Measurements from ENCODE around the gene MORF4L1.

- TF ChIP-seq POLR2A (IDR thresholded peaks at IDR 0.05) (no peak), CTCF (IDR thresholded peaks at IDR 0.05) (no peak)
Measured at GRCh38 chr15:78841376-78841706, 31.3 kb upstream of the MORF4L1 start.
